PC-3 (cell line): ENCODE data around the gene HSPA5. TPM values are rescaled to one million over a fixed set of nuclear protein-coding genes. Genes with fewer than 3 reads are reported as not detected.

Experiments
- ATAC-seq: fragments of 200-7000 bp; cut with Tn5 transposase; 2 replicates; pipeline ENCODE4 v1.9.1; 2020; ENCODE audit warnings: mild to moderate bottlenecking, moderate library complexity
- BruUV-seq: library from RNA; stranded (reverse); fragments of 400-500 nt; replicated peaks from 2 replicates; lab custom pipeline; 2021; lab: Mats Ljungman, UMichigan
- CTCF ChIA-PET: fragments of 300-600 bp; sonication (Branson Sonifier 250); formaldehyde crosslinking; loops from one replicate; lab custom pipeline; 2022; ENCODE audit warnings: antibody characterized with exemption; lab: Charles Lee
- POLR2A ChIA-PET: fragments of 300-600 bp; sonication (Branson Sonifier 250); formaldehyde crosslinking; loops from one replicate; lab custom pipeline; 2022; ENCODE audit warnings: antibody characterized with exemption; ENCODE audit not compliant: unreplicated experiment; lab: Charles Lee
- DNase-seq: peaks from one replicate; pipeline ENCODE4 v3.0.0-alpha.2; 2015
- H2AFZ ChIP-seq: fragments of 300-600 bp; sonication (generic); 2 replicates; pipeline ENCODE4 v1.6.0; 2016; ENCODE audit warnings: antibody characterized with exemption, low read length
- H3F3A ChIP-seq: fragments of 300-600 bp; sonication (generic); one replicate; pipeline ENCODE4 v1.6.0; 2017; ENCODE audit warnings: antibody characterized with exemption, low read length, control low read depth, mild to moderate bottlenecking; ENCODE audit not compliant: unreplicated experiment
- H3K27ac ChIP-seq: fragments of 300-600 bp; sonication (generic); 2 replicates; pipeline ENCODE4 v1.5.1; 2016; ENCODE audit warnings: mild to moderate bottlenecking, low read length
- H3K27me3 ChIP-seq: fragments of 300-600 bp; sonication (generic); 2 replicates; pipeline ENCODE4 v1.6.1; 2016; ENCODE audit warnings: low read length, mixed read lengths
- H3K36me3 ChIP-seq: fragments of 300-600 bp; sonication (generic); 2 replicates; pipeline ENCODE4 v1.6.1; 2016; ENCODE audit warnings: low read depth, mixed run types, low read length, mixed read lengths
- H3K4me1 ChIP-seq: fragments of 300-600 bp; sonication (generic); 2 replicates; pipeline ENCODE4 v1.5.1; 2016; ENCODE audit warnings: low read length; ENCODE audit not compliant: insufficient read depth
- H3K4me2 ChIP-seq: fragments of 300-600 bp; sonication (generic); 2 replicates; pipeline ENCODE4 v1.6.0; 2016; ENCODE audit warnings: low read length
- H3K4me3 ChIP-seq: fragments of 300-600 bp; sonication (generic); 2 replicates; pipeline ENCODE4 v1.5.1; 2016; ENCODE audit warnings: mild to moderate bottlenecking, low read length, mixed read lengths
- H3K79me2 ChIP-seq: fragments of 300-600 bp; sonication (generic); 2 replicates; pipeline ENCODE4 v1.6.1; 2017; ENCODE audit warnings: low read length, mixed read lengths
- H3K9ac ChIP-seq: fragments of 300-600 bp; sonication (generic); 2 replicates; pipeline ENCODE4 v1.6.0; 2016; ENCODE audit warnings: mild to moderate bottlenecking, low read length
- H3K9me2 ChIP-seq: fragments of 300-600 bp; sonication (generic); replicated peaks from 2 replicates; pipeline ENCODE4 v1.6.1; 2016; ENCODE audit warnings: mixed run types, low read length, mixed read lengths
- H3K9me3 ChIP-seq: fragments of 300-600 bp; sonication (generic); 2 replicates; pipeline ENCODE4 v1.6.1; 2016; ENCODE audit warnings: low read length, mixed read lengths
- H4K20me1 ChIP-seq: fragments of 300-600 bp; sonication (generic); 2 replicates; pipeline ENCODE4 v1.6.1; 2016; ENCODE audit warnings: low read length, mixed read lengths
- CTCF ChIP-seq: fragments of 300-600 bp; sonication (generic); conservative IDR thresholded peaks from 2 replicates; pipeline ENCODE4 v1.5.1; 2017; ENCODE audit warnings: antibody characterized with exemption, low read depth, mild to moderate bottlenecking, low read length
- EZH2 ChIP-seq: fragments of 300-600 bp; sonication (generic); IDR thresholded peaks from one replicate; pipeline ENCODE4 v1.6.1; 2017; ENCODE audit warnings: antibody characterized with exemption, mild to moderate bottlenecking, low read length; ENCODE audit not compliant: unreplicated experiment
- EZH2phosphoT487 ChIP-seq: fragments of 300-600 bp; sonication (generic); IDR thresholded peaks from 2 replicates; pipeline ENCODE4 v1.6.1; 2018; ENCODE audit warnings: mild to moderate bottlenecking, antibody characterized with exemption, low read length, borderline replicate concordance
- intact Hi-C: fragments of 100-400 bp; cut with micrococcal nuclease; formaldehyde crosslinking; loops from 2 replicates; pipeline ENCODE4 v1.9.0; 2023
- total RNA-seq: library from RNA; depleted of rRNA; stranded (reverse); fragments of >200 nt; gene quantifications from 2 replicates; pipeline ENCODE4 v1.2.3, GENCODE V29; 2014

Gene HSPA5
- total RNA-seq, 1 experiment from 2014 or later: 112 TPM

GRCh38 chr9:125255781-125256391 lies 14.7 kb upstream of the HSPA5 start:
- Histone ChIP-seq H3K27me3 (no peaks in the 10 kb centered on the region), H3K9ac (no peak overlapping the region), H3K9me3 (no peaks in the 10 kb centered on the region), H3K36me3 (no peaks in the 10 kb centered on the region), H3K4me1 (peaks cover 5% of the 10 kb centered on the region), H3K4me2 (no peak overlapping the region), H3K79me2 (no peaks in the 10 kb centered on the region), H2AFZ (no peak overlapping the region), H3K27ac (no peak overlapping the region), H3K9me2 (no peaks in the 10 kb centered on the region), H3F3A (no peaks in the 10 kb centered on the region), H4K20me1 (no peaks in the 10 kb centered on the region), H3K4me3 (no peak overlapping the region)
- peak; percentile 26 for DNase-seq
- POLR2A ChIA-PET: no interaction called here
- ATAC-seq: no peak; the same call in 1 of the 2 replicates
- BruUV-seq: no TSS peak
- intact Hi-C loops: loop anchor here (1.0 kb wide), 1 partner anchor 118 kb away; no protein-coding TSS in a partner anchor
- TF ChIP-seq CTCF: no peak; the same call in 1 of the 2 replicates
- no peak for TF ChIP-seq EZH2phosphoT487
- TF ChIP-seq EZH2: no peak
- CTCF ChIA-PET: no interaction called here

- no peak for DNase-seq
- Histone ChIP-seq H2AFZ (no peak overlapping the region), H3F3A (no peaks in the 10 kb centered on the region), H3K9me3 (no peaks in the 10 kb centered on the region), H3K4me2 (no peak overlapping the region), H3K36me3 (no peaks in the 10 kb centered on the region), H3K27ac (no peak overlapping the region), H3K79me2 (no peaks in the 10 kb centered on the region), H3K9ac (no peak overlapping the region), H3K9me2 (no peaks in the 10 kb centered on the region), H3K27me3 (no peaks in the 10 kb centered on the region), H3K4me1 (no peaks in the 10 kb centered on the region), H3K4me3 (no peak overlapping the region), H4K20me1 (no peaks in the 10 kb centered on the region)
- ChIA-PET CTCF (no interaction called here), POLR2A (no interaction called here)
- no peak for TF ChIP-seq EZH2
- no peak for TF ChIP-seq EZH2phosphoT487
- TF ChIP-seq CTCF: no peak
- intact Hi-C loops: no loop called here
- ATAC-seq: no peak
- BruUV-seq: no TSS peak
Measured at GRCh38 chr9:125254231-125254630, 13.1 kb upstream of the HSPA5 start.

- no peak for TF ChIP-seq EZH2
- no peak for TF ChIP-seq EZH2phosphoT487
- no peak for TF ChIP-seq CTCF
- no peaks in the 10 kb centered on the region for H3K9me3 ChIP-seq
- H3K27ac ChIP-seq: no peak overlapping the region
- H3K9ac ChIP-seq: no peak overlapping the region
- H3F3A ChIP-seq: no peaks in the 10 kb centered on the region
- H3K4me2 ChIP-seq: no peak overlapping the region
- no peak for ATAC-seq
- no peaks in the 10 kb centered on the region for H3K9me2 ChIP-seq
- no peak for DNase-seq
- peaks cover 17% of the 10 kb centered on the region for H3K4me1 ChIP-seq
- no peak overlapping the region for H2AFZ ChIP-seq
- H3K27me3 ChIP-seq: no peaks in the 10 kb centered on the region
- intact Hi-C loops: no loop called here
- no TSS peak for BruUV-seq
- H4K20me1 ChIP-seq: no peaks in the 10 kb centered on the region
- H3K79me2 ChIP-seq: peaks cover 9% of the 10 kb centered on the region
- no peaks in the 10 kb centered on the region for H3K36me3 ChIP-seq
- no peak overlapping the region for H3K4me3 ChIP-seq
- POLR2A ChIA-PET: interaction anchor here (0.7 kb wide), 2 partner anchors 84 to 96 kb away, joined by 5 to 7 read pairs; no protein-coding TSS in a partner anchor
- CTCF ChIA-PET: no interaction called here
Measured at GRCh38 chr9:125246261-125246667, 5.1 kb upstream of the HSPA5 start.
